ENCODE measurements around the gene NAA10.

DNA sequence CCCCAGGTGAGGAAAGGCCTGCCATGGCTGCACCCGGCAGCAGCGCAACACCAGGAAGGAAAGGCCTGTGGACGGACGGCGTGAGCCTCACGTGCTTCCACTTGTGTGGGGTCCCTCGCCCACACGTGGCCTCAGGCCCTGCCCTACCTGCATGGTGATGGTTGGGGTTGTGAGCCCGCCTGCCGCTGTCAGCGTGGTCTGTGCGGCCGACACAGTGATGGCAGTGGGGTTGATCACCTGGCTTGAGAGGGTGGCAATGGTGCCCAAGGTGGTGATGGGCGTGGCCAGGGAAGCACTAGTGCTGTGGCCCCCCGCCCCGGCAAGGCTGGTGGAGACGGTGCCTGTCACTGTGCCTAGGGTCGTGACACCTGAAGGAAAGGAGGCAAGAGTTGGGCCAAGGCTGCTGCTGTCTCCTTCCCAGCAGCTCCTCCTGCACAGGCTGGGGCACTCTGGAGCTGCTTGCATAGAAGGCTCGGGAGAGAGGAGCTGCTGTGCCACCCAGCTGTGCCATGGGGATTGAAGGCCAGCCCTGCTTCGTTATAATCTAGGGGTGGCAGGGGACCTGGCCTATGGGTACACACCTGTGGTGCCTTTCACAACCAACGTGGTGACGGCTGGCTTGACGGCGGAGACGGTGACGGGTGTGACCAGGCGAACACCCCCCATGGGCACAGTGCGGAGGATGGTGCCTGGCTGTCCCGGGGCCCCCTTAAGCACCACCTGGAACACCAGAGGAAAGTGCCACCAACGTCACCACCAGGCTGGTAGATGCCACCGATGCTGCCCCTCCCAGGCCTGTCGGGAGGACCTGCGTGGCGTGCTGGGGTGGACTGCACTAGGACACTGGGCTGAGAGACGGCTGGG lies 21.4 kb upstream of the NAA10 start:
- TF ChIP-seq POLR2A (IDR thresholded peaks at IDR 0.05), result no peak
- TF ChIP-seq, protein P1, sequence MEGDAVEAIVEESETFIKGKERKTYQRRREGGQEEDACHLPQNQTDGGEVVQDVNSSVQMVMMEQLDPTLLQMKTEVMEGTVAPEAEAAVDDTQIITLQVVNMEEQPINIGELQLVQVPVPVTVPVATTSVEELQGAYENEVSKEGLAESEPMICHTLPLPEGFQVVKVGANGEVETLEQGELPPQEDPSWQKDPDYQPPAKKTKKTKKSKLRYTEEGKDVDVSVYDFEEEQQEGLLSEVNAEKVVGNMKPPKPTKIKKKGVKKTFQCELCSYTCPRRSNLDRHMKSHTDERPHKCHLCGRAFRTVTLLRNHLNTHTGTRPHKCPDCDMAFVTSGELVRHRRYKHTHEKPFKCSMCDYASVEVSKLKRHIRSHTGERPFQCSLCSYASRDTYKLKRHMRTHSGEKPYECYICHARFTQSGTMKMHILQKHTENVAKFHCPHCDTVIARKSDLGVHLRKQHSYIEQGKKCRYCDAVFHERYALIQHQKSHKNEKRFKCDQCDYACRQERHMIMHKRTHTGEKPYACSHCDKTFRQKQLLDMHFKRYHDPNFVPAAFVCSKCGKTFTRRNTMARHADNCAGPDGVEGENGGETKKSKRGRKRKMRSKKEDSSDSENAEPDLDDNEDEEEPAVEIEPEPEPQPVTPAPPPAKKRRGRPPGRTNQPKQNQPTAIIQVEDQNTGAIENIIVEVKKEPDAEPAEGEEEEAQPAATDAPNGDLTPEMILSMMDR (IDR thresholded peaks at IDR 0.05), result no peak
- TF ChIP-seq EP300 (IDR thresholded peaks at IDR 0.05), result no peak

Data from tibial nerve (tissue), 4 donors.